Measurements from ENCODE around the gene SNAP91.

The SNAP91 gene

DNA sequence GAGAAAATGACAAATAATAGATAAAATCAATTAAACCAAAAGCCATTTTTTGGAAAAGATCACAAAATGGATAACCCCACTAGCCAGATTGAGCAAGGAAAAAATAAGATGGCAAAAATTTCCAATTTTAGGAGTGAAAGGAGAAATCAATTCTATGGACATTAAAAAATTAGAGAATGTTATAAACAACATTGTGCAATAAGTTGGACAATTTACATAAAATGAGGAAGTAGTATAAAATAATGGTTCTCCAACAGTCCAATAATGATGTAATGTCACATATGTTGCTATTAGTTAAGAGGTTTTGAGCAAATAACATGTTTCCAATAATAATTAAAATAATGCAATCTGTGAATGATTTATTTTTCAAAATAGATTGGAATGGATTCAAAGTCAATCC is 3.1 kb upstream of the SNAP91 start:
- no peaks in the 10 kb centered on the region for H3K4me1 ChIP-seq (ENCODE audit: control insufficient read depth in 2 of 2, insufficient read depth in 2 of 2, low read length in 2 of 2)
- H3K27me3 ChIP-seq (ENCODE audit: control insufficient read depth in 2 of 2, insufficient read depth in 2 of 2, low read length in 2 of 2) = peaks cover 13 to 16% of the 10 kb centered on the region in 2 donors
- no peak overlapping the region for H3K4me3 ChIP-seq (ENCODE audit: low read length in 2 of 2)
- no peaks in the 10 kb centered on the region for H3K9me3 ChIP-seq (ENCODE audit: control insufficient read depth in 2 of 2, low read length in 2 of 2)
- H3K27ac ChIP-seq (ENCODE audit: low read depth in 2 of 2, low read length in 2 of 2) = no peak overlapping the region
- no peak overlapping the region for H3K9ac ChIP-seq (ENCODE audit: low read depth in 1 of 2, low read length in 2 of 2)
- H3K36me3 ChIP-seq (ENCODE audit: control insufficient read depth in 2 of 2, insufficient read depth in 2 of 2, low read length in 2 of 2) = no peaks in the 10 kb centered on the region

DNA sequence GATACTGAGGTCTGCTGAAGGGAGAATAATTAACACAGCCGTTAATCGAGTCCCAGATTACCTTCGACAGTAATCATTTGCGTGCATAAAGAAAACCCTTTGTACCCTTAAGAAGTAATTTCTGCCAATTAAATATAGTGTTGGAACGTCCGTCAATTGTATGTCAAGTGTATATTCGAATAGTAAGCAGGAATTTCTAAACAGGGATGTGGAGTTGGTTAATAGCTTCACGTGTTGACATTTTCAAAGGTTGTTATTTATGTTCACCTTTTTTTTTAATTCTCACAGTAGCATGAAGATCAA is 798 bp upstream of the SNAP91 start:
- H3K27ac ChIP-seq (ENCODE audit: low read depth in 2 of 2, low read length in 2 of 2) = no peak overlapping the region
- H3K4me1 ChIP-seq (ENCODE audit: control insufficient read depth in 2 of 2, insufficient read depth in 2 of 2, low read length in 2 of 2) = no peaks in the 10 kb centered on the region
- no peaks in the 10 kb centered on the region for H3K9me3 ChIP-seq (ENCODE audit: control insufficient read depth in 2 of 2, low read length in 2 of 2)
- no peak overlapping the region for H3K9ac ChIP-seq (ENCODE audit: low read depth in 1 of 2, low read length in 2 of 2)
- no peaks in the 10 kb centered on the region for H3K36me3 ChIP-seq (ENCODE audit: control insufficient read depth in 2 of 2, insufficient read depth in 2 of 2, low read length in 2 of 2)
- H3K27me3 ChIP-seq (ENCODE audit: control insufficient read depth in 2 of 2, insufficient read depth in 2 of 2, low read length in 2 of 2) = peaks cover 13 to 16% of the 10 kb centered on the region in 2 donors
- H3K4me3 ChIP-seq (ENCODE audit: low read length in 2 of 2) = no peak overlapping the region

DNA sequence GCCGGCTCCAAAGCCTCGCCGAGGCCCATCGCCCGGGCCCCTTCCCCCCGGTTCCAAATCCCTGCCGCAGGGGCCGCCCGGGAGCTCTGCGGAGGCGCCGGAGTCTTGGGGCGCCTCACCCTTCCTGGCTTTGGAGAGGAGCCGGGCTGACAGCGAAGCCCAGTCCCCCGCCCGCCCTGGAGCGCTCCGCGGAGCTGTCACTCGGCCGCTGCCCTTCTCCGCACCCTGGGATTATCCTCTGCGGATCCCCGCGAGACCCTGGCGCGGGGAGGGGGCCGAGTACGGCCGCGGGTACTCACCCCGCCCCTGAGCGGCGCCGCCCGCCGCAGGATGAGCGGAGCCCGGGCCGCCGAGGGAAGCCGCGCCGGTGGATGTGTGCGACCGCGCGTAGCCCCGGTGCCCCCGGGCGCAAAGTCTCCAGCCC is 343 bp downstream of the SNAP91 start:
- H3K27me3 ChIP-seq (ENCODE audit: control insufficient read depth in 2 of 2, insufficient read depth in 2 of 2, low read length in 2 of 2) = peaks cover 13 to 16% of the 10 kb centered on the region in 2 donors
- no peak overlapping the region for H3K27ac ChIP-seq (ENCODE audit: low read depth in 2 of 2, low read length in 2 of 2)
- no peaks in the 10 kb centered on the region for H3K4me1 ChIP-seq (ENCODE audit: control insufficient read depth in 2 of 2, insufficient read depth in 2 of 2, low read length in 2 of 2)
- H3K4me3 ChIP-seq (ENCODE audit: low read length in 2 of 2) = peak overlapping the region in 1 of 2 donors; percentile 7
- no peak overlapping the region for H3K9ac ChIP-seq (ENCODE audit: low read depth in 1 of 2, low read length in 2 of 2)
- no peaks in the 10 kb centered on the region for H3K36me3 ChIP-seq (ENCODE audit: control insufficient read depth in 2 of 2, insufficient read depth in 2 of 2, low read length in 2 of 2)
- no peaks in the 10 kb centered on the region for H3K9me3 ChIP-seq (ENCODE audit: control insufficient read depth in 2 of 2, low read length in 2 of 2)

DNA sequence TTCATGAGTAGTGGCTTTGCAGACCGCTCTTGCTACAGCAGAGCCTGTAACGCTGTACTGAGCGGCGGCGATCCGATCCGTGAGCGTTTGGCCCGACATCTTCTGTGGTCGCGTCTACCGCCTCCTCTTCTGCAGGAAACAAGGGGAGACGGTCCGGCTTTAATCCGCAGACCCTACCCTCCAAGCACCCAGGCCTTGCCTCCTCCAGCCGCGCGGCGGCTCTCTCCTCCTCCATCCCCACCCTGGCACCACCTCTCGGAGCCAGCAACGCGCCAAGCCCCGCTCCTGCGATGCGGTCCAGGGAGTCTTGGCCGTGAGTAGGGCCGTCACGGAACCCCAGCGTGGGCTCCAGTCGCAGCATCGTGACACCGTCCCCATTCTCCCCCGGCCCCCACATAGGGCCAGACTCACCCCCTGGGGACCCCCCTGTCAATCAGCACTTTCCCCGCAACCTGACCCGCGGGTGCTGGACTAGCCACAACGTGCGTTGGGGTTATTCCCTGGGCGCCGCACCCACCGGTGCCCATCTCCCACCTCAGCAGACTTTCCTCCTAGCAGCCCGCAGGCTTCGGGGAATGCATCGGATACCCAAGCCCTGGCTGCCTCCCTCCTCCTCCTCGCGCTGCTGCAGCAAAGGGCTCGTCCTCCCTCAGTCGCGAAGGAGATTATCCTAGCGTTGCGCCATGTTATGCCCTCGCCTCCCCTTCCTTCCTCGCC is 914 bp downstream of the SNAP91 start:
- no peaks in the 10 kb centered on the region for H3K9me3 ChIP-seq (ENCODE audit: control insufficient read depth in 2 of 2, low read length in 2 of 2)
- H3K36me3 ChIP-seq (ENCODE audit: control insufficient read depth in 2 of 2, insufficient read depth in 2 of 2, low read length in 2 of 2) = no peaks in the 10 kb centered on the region
- peaks cover 13 to 16% of the 10 kb centered on the region in 2 donors for H3K27me3 ChIP-seq (ENCODE audit: control insufficient read depth in 2 of 2, insufficient read depth in 2 of 2, low read length in 2 of 2)
- no peak overlapping the region for H3K27ac ChIP-seq (ENCODE audit: low read depth in 2 of 2, low read length in 2 of 2)
- no peaks in the 10 kb centered on the region for H3K4me1 ChIP-seq (ENCODE audit: control insufficient read depth in 2 of 2, insufficient read depth in 2 of 2, low read length in 2 of 2)
- no peak overlapping the region for H3K9ac ChIP-seq (ENCODE audit: low read depth in 1 of 2, low read length in 2 of 2)
- no peak overlapping the region for H3K4me3 ChIP-seq (ENCODE audit: low read length in 2 of 2)

DNA sequence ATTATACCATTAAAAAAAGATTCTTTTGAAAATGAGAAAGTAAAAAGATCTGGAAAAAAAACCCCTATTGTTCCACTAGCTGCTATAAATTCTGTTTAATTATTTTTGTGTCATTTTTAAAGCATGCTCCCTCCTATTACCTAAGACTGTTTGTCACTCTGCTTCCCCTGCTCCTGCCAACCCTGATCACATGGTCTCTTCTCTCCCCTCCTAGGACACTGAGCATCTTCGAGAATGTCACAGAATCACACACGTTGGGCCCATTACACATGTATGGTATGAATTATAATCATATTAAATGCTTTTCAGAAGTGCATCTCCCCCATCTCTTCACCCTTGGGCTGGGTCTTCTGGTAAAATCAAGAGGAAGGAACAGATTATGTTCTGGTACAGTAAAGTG is 6.2 kb downstream of the SNAP91 start:
- H3K9me3 ChIP-seq (ENCODE audit: control insufficient read depth in 2 of 2, low read length in 2 of 2) = no peaks in the 10 kb centered on the region
- H3K27ac ChIP-seq (ENCODE audit: low read depth in 2 of 2, low read length in 2 of 2) = no peak overlapping the region
- H3K4me3 ChIP-seq (ENCODE audit: low read length in 2 of 2) = no peak overlapping the region
- H3K36me3 ChIP-seq (ENCODE audit: control insufficient read depth in 2 of 2, insufficient read depth in 2 of 2, low read length in 2 of 2) = no peaks in the 10 kb centered on the region
- no peak overlapping the region for H3K9ac ChIP-seq (ENCODE audit: low read depth in 1 of 2, low read length in 2 of 2)
- peaks cover 5% of the 10 kb centered on the region in 2 donors for H3K27me3 ChIP-seq (ENCODE audit: control insufficient read depth in 2 of 2, insufficient read depth in 2 of 2, low read length in 2 of 2)
- H3K4me1 ChIP-seq (ENCODE audit: control insufficient read depth in 2 of 2, insufficient read depth in 2 of 2, low read length in 2 of 2) = no peaks in the 10 kb centered on the region

DNA sequence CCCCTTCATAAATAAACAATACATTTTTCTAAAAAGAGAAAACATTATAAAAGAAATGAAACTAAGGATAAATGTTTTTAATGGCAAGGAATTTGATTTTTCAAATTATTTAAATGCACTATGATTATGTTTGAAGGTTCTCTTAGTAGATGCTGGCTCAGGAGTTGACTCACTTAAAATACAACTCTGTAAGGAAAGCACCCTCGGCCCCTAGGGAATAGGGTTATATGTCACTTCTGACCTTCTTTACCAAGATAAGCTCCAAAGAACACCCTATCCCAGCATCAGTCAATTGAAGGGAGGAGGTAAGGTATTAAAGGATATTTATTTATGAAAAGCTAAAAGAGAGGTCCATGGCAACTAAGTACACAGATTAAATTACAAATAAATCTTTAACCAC is 6.8 kb downstream of the SNAP91 start:
- no peaks in the 10 kb centered on the region for H3K36me3 ChIP-seq (ENCODE audit: control insufficient read depth in 2 of 2, insufficient read depth in 2 of 2, low read length in 2 of 2)

DNA sequence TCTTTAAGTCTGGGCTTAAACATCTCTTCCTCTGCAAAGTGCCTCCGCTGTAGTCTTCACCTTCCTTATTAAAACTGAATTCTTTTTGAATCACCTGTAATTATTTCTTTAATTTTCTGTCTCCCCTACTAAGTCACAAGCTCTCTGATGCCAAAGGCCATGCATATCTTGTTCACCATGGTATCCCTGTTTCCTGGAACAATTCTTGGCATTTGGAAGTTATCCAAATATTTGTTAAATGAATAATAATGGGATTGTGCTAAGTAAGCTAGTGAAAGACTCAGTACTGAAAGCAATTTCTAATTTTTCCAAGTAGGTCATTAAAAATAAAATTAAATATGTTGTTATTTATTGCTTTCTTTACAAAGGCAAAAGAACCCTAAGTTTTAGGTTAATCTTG is 12.2 kb downstream of the SNAP91 start:
- Histone ChIP-seq H3K4me3 (ENCODE audit: low read length in 2 of 2) (no peak overlapping the region), H3K27me3 (ENCODE audit: control insufficient read depth in 2 of 2, insufficient read depth in 2 of 2, low read length in 2 of 2) (no peaks in the 10 kb centered on the region), H3K36me3 (ENCODE audit: control insufficient read depth in 2 of 2, insufficient read depth in 2 of 2, low read length in 2 of 2) (no peaks in the 10 kb centered on the region), H3K9ac (ENCODE audit: low read depth in 1 of 2, low read length in 2 of 2) (no peak overlapping the region), H3K27ac (ENCODE audit: low read depth in 2 of 2, low read length in 2 of 2) (no peak overlapping the region), H3K4me1 (ENCODE audit: control insufficient read depth in 2 of 2, insufficient read depth in 2 of 2, low read length in 2 of 2) (no peaks in the 10 kb centered on the region), H3K9me3 (ENCODE audit: control insufficient read depth in 2 of 2, low read length in 2 of 2) (no peaks in the 10 kb centered on the region)

More for the DNA sequence above, 6.8 kb downstream of the SNAP91 start:
- Histone ChIP-seq H3K27me3 (ENCODE audit: control insufficient read depth in 2 of 2, insufficient read depth in 2 of 2, low read length in 2 of 2) (no peaks in the 10 kb centered on the region), H3K4me3 (ENCODE audit: low read length in 2 of 2) (no peak overlapping the region), H3K9ac (ENCODE audit: low read depth in 1 of 2, low read length in 2 of 2) (no peak overlapping the region), H3K27ac (ENCODE audit: low read depth in 2 of 2, low read length in 2 of 2) (no peak overlapping the region), H3K4me1 (ENCODE audit: control insufficient read depth in 2 of 2, insufficient read depth in 2 of 2, low read length in 2 of 2) (no peaks in the 10 kb centered on the region), H3K9me3 (ENCODE audit: control insufficient read depth in 2 of 2, low read length in 2 of 2) (no peaks in the 10 kb centered on the region)

DNA sequence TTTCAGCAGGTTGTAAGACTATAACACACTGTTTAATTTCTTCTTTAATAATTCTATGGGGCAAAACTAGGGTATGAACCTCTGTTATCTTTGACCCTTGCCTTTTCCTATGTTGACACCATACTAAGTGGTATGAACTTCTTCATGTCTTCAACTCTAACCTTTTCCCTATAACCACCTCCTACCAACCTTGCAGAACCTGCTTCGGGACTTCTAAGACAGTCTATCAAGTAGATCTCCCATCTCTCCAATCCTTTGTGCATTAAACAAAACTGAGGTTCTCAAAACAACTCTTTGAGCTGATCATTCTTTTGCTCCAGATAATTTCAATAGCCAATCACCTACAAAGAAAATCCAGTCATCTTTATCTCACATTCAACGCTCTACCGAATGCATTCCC is 23.4 kb downstream of the SNAP91 start:
- Histone ChIP-seq H3K4me1 (ENCODE audit: control insufficient read depth in 2 of 2, insufficient read depth in 2 of 2, low read length in 2 of 2) (no peaks in the 10 kb centered on the region), H3K9me3 (ENCODE audit: control insufficient read depth in 2 of 2, low read length in 2 of 2) (no peaks in the 10 kb centered on the region), H3K4me3 (ENCODE audit: low read length in 2 of 2) (no peak overlapping the region), H3K27ac (ENCODE audit: low read depth in 2 of 2, low read length in 2 of 2) (no peak overlapping the region), H3K36me3 (ENCODE audit: control insufficient read depth in 2 of 2, insufficient read depth in 2 of 2, low read length in 2 of 2) (no peaks in the 10 kb centered on the region), H3K9ac (ENCODE audit: low read depth in 1 of 2, low read length in 2 of 2) (no peak overlapping the region), H3K27me3 (ENCODE audit: control insufficient read depth in 2 of 2, insufficient read depth in 2 of 2, low read length in 2 of 2) (no peaks in the 10 kb centered on the region)

DNA sequence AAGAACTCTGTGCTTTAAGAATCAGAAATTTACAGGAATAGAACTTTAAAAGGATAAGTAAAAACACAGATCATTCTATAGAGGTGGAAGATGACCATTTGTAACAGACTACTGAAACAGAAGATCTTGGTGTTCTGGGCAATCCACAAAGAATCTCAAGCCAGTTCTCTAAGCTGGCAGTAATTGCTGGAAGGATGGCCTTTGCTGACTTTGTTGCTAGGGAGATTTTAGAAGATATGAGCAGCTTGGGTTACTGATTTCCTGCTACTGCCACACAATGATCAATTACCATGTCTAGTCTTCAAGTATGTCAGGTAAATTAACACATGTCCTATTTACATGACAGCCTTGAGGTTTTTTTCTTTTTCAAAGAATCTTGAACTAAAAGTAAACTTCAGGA is 31.1 kb downstream of the SNAP91 start:
- H3K36me3 ChIP-seq (ENCODE audit: control insufficient read depth in 2 of 2, insufficient read depth in 2 of 2, low read length in 2 of 2) = no peaks in the 10 kb centered on the region
- H3K9ac ChIP-seq (ENCODE audit: low read depth in 1 of 2, low read length in 2 of 2) = no peak overlapping the region
- H3K27ac ChIP-seq (ENCODE audit: low read depth in 2 of 2, low read length in 2 of 2) = no peak overlapping the region
- no peaks in the 10 kb centered on the region for H3K9me3 ChIP-seq (ENCODE audit: control insufficient read depth in 2 of 2, low read length in 2 of 2)
- no peak overlapping the region for H3K4me3 ChIP-seq (ENCODE audit: low read length in 2 of 2)
- no peaks in the 10 kb centered on the region for H3K27me3 ChIP-seq (ENCODE audit: control insufficient read depth in 2 of 2, insufficient read depth in 2 of 2, low read length in 2 of 2)
- H3K4me1 ChIP-seq (ENCODE audit: control insufficient read depth in 2 of 2, insufficient read depth in 2 of 2, low read length in 2 of 2) = no peaks in the 10 kb centered on the region

DNA sequence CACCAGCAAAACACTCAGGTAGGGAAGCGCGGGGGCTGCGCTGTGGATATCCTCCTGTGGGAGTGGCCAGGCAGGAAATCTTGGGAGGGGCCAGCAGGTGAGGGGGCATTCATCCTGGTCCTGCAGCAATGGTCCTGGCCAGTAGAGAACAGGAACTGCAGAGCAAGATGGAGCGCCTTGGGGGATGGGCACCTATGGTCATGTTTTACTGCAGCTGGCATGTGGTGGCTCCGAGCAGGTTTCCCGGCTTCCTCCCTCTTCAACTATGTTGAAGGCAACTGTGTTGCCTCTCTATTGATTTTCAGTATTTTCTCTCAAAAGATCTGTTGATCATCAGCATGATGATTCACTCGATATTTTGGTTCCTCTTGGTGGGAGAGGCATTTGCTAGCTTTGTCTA is 70.9 kb downstream of the SNAP91 start:
- H3K27me3 ChIP-seq (ENCODE audit: control insufficient read depth in 2 of 2, insufficient read depth in 2 of 2, low read length in 2 of 2) = no peaks in the 10 kb centered on the region
- no peaks in the 10 kb centered on the region for H3K4me1 ChIP-seq (ENCODE audit: control insufficient read depth in 2 of 2, insufficient read depth in 2 of 2, low read length in 2 of 2)
- no peak overlapping the region for H3K9ac ChIP-seq (ENCODE audit: low read depth in 1 of 2, low read length in 2 of 2)
- H3K36me3 ChIP-seq (ENCODE audit: control insufficient read depth in 2 of 2, insufficient read depth in 2 of 2, low read length in 2 of 2) = no peaks in the 10 kb centered on the region
- no peak overlapping the region for H3K4me3 ChIP-seq (ENCODE audit: low read length in 2 of 2)
- no peak overlapping the region for H3K27ac ChIP-seq (ENCODE audit: low read depth in 2 of 2, low read length in 2 of 2)
- no peaks in the 10 kb centered on the region for H3K9me3 ChIP-seq (ENCODE audit: control insufficient read depth in 2 of 2, low read length in 2 of 2)

DNA sequence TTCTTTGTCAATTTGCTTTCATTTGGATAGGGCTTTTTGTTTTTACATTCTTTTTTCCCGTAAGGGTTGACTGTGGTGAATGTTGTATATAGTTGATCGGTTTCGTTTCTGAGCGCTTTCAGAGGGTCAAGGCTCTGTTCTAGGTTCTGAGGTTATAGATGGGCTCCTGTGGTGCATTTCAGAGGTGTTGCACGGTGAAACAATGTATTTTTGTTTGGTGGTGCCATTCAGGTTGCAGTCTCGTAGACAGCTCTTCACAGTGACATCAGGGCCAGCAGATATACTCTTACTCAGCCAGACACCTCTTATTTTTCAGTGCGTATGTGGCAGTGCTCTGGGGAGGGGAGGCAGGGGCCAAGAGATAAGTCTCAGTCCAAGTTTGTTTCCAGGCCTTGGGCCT is 72.1 kb downstream of the SNAP91 start:
- no peak overlapping the region for H3K9ac ChIP-seq (ENCODE audit: low read depth in 1 of 2, low read length in 2 of 2)
- no peaks in the 10 kb centered on the region for H3K36me3 ChIP-seq (ENCODE audit: control insufficient read depth in 2 of 2, insufficient read depth in 2 of 2, low read length in 2 of 2)
- H3K4me3 ChIP-seq (ENCODE audit: low read length in 2 of 2) = no peak overlapping the region
- H3K9me3 ChIP-seq (ENCODE audit: control insufficient read depth in 2 of 2, low read length in 2 of 2) = no peaks in the 10 kb centered on the region
- no peaks in the 10 kb centered on the region for H3K4me1 ChIP-seq (ENCODE audit: control insufficient read depth in 2 of 2, insufficient read depth in 2 of 2, low read length in 2 of 2)
- no peaks in the 10 kb centered on the region for H3K27me3 ChIP-seq (ENCODE audit: control insufficient read depth in 2 of 2, insufficient read depth in 2 of 2, low read length in 2 of 2)
- H3K27ac ChIP-seq (ENCODE audit: low read depth in 2 of 2, low read length in 2 of 2) = no peak overlapping the region

Data from mucosa of rectum (tissue), 2 donors.